H7 (cell line): Measurements from ENCODE around the gene GUK1. TPM values are rescaled to one million over a fixed set of nuclear protein-coding genes. Genes with fewer than 3 reads are reported as not detected.

Source experiments
- DNase-seq: peaks from one replicate; pipeline ENCODE4 v3.0.0; 2012
- H3K27me3 ChIP-seq: 2 replicates; pipeline ENCODE4 v1.6.0; 2011; ENCODE audit warnings: mild to moderate bottlenecking, low read length; ENCODE audit not compliant: control insufficient read depth, insufficient read depth
- H3K36me3 ChIP-seq: replicated peaks from 2 replicates; pipeline ENCODE4 v1.5.1; 2011; ENCODE audit warnings: low read length; ENCODE audit not compliant: control insufficient read depth, insufficient read depth
- H3K4me3 ChIP-seq: 2 replicates; pipeline ENCODE4 v1.5.1; 2011; ENCODE audit warnings: low read depth, mild to moderate bottlenecking, control low read depth, low read length, moderate library complexity; ENCODE audit not compliant: insufficient read depth
- total RNA-seq: library from RNA; depleted of rRNA; stranded (reverse); fragments of >200 nt; shearing (Covaris generic); gene quantifications from 2 replicates; pipeline ENCODE4 v1.2.3, GENCODE V29; 2014; rRNA removed

Gene GUK1
- total RNA-seq, 1 experiment from 2014 or later: 216 TPM

GRCh38 chr1:228194436-228194835 is 54.4 kb downstream of the GUK1 start:
- H3K36me3 ChIP-seq: no peaks in the 10 kb centered on the region
- no peak for DNase-seq
- H3K27me3 ChIP-seq: no peaks in the 10 kb centered on the region
- H3K4me3 ChIP-seq: no peak overlapping the region

GRCh38 chr1:228194921-228195812 is 55.1 kb downstream of the GUK1 start:
- Histone ChIP-seq H3K4me3 (no peak overlapping the region), H3K36me3 (no peaks in the 10 kb centered on the region), H3K27me3 (no peaks in the 10 kb centered on the region)
- DNase-seq: no peak

GRCh38 chr1:228197555-228198147 is 57.6 kb downstream of the GUK1 start:
- H3K4me3 ChIP-seq: no peak overlapping the region
- H3K27me3 ChIP-seq: no peaks in the 10 kb centered on the region
- DNase-seq: no peak
- H3K36me3 ChIP-seq: no peaks in the 10 kb centered on the region

Other genes with a start within 250 kb of the GUK1 start
- gene WNT9A, start 192.3 kb upstream of the GUK1 start, total RNA-seq: 3.2 and 4.0 TPM in 2 replicates
- gene WNT3A, start 133.3 kb upstream of the GUK1 start, total RNA-seq: 0.31 and 0.33 TPM in 2 replicates
- 292 and 326 TPM in 2 replicates for gene ARF1, start 57.6 kb upstream of the GUK1 start, total RNA-seq
- 38.9 and 45.7 TPM in 2 replicates for gene C1orf35, start 37.0 kb upstream of the GUK1 start, total RNA-seq
- 109 and 172 TPM in 2 replicates for gene MRPL55, start 31.0 kb upstream of the GUK1 start, total RNA-seq
- gene GJC2, start 9.7 kb downstream of the GUK1 start, total RNA-seq: 1.7 TPM in 2 replicates
- 21.2 and 23.3 TPM in 2 replicates for gene IBA57, start 25.5 kb downstream of the GUK1 start, total RNA-seq
- gene OBSCN, start 67.8 kb downstream of the GUK1 start, total RNA-seq: 18.9 and 25.2 TPM in 2 replicates